ENCODE measurements around the gene MGAT4A.

The MGAT4A gene

DNA sequence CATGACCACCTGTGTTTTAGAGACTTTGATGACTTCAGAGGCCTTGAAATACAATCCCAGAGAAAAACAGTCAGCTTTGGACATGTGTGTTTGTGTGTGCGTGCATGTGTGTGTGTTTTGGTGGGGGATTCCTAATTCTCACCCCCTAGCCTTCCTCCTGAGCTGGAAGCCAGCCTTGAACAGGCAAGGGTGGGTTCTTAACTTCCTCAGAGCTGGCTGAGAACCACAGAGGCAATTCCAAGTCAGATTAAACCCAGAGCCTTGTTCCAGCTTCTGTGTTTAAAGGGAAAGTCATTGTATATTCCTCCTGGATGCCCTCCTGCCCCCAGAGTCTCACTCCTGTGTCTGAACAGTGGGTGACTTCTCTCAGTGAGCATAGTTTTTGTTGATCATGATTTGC lies 45.2 kb upstream of the MGAT4A start:
- no peak for DNase-seq
- Histone ChIP-seq H3K36me3 (no peaks in the 10 kb centered on the region), H3K4me3 (ENCODE audit: low read depth, low read length) (no peak overlapping the region), H3K9me3 (ENCODE audit: severe bottlenecking) (no peaks in the 10 kb centered on the region), H3K27me3 (ENCODE audit: insufficient read depth, low read depth, severe bottlenecking) (no peaks in the 10 kb centered on the region), H3K27ac (no peak overlapping the region)
- TF ChIP-seq CTCF (IDR thresholded peaks at IDR 0.05; ENCODE audit: low read depth, low read length), result no peak

DNA sequence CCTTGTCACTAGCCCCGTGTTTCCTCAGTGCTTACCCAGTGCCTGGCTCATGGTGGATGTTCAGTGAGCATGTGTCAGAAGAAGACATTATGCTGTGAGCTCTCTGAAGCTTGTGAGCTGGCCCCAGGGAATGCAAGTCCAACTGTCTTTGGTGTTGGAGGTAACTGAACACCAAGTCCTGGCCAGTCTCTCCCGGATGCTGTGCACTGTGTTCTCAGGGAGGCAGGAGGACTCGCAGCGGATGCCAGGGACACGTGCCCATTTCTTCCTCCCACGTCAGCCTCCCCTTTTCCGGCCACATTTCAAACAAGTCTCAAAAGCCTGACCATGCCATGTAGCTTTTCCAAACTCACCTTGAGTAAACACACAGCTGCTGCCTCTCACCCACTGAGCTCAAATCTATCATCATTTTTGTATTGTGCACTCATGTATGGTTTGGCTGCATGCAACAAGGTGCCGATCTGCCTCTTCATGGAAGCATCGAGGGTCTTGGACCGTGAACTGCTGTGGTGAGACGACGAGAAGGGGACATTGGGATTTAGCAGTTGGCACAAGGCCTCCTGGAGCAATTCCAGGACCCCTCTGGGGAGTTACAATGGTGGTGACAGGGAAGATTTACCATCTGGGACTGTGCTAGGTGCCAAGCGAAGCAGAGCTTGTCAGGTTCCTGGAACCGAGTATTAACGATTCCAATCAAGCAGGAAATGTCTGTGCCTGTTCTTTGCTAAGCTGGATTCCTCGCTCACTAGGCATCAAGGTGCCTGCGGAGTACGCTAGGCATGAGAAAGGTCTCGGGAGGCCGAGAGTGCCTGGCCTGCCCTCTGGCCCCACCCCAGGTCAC lies 44.4 kb upstream of the MGAT4A start:
- H3K9me3 ChIP-seq (ENCODE audit: severe bottlenecking), result no peaks in the 10 kb centered on the region
- H3K27me3 ChIP-seq (ENCODE audit: insufficient read depth, low read depth, severe bottlenecking), result no peaks in the 10 kb centered on the region
- TF ChIP-seq CTCF (IDR thresholded peaks at IDR 0.05; ENCODE audit: low read depth, low read length), result no peak
- no peak overlapping the region for H3K4me3 ChIP-seq (ENCODE audit: low read depth, low read length)
- H3K27ac ChIP-seq, result no peak overlapping the region
- no peaks in the 10 kb centered on the region for H3K36me3 ChIP-seq
- DNase-seq, result no peak

- TF ChIP-seq CTCF (IDR thresholded peaks at IDR 0.05; ENCODE audit: low read depth, low read length), result no peak
- Histone ChIP-seq H3K27me3 (ENCODE audit: insufficient read depth, low read depth, severe bottlenecking) (no peaks in the 10 kb centered on the region), H3K9me3 (ENCODE audit: severe bottlenecking) (no peaks in the 10 kb centered on the region), H3K27ac (no peak overlapping the region), H3K4me3 (ENCODE audit: low read depth, low read length) (no peak overlapping the region), H3K36me3 (no peaks in the 10 kb centered on the region)
- no peak for DNase-seq
Measured at GRCh38 chr2:98773907-98774306, 43.0 kb upstream of the MGAT4A start.

- no peaks in the 10 kb centered on the region for H3K36me3 ChIP-seq
- no peak overlapping the region for H3K27ac ChIP-seq
- no peak for DNase-seq
- H3K9me3 ChIP-seq (ENCODE audit: severe bottlenecking), result no peaks in the 10 kb centered on the region
- no peak overlapping the region for H3K4me3 ChIP-seq (ENCODE audit: low read depth, low read length)
- H3K27me3 ChIP-seq (ENCODE audit: insufficient read depth, low read depth, severe bottlenecking), result no peaks in the 10 kb centered on the region
- no peak for TF ChIP-seq CTCF (IDR thresholded peaks at IDR 0.05; ENCODE audit: low read depth, low read length)
Measured at GRCh38 chr2:98773169-98773568, 42.2 kb upstream of the MGAT4A start.

DNA sequence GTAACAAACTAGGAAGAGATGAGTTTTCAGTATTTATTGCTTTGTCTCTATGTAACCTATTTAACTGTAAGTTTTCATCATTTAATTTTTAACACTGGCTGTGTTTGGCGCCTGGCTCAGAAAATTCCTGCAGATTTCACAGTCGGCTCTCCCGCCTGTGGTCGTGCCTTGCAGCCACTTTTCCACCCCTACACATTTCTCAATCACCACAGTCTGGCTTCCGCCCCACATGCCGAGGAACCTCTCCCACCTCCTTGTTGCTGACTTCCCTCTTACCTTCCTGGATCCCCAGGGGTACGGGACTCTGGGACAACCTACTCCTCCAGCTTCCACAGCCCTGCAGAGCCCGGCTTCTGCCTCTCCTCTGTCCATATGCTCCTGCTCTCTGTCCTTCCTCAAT lies 41.6 kb upstream of the MGAT4A start:
- Histone ChIP-seq H3K9me3 (ENCODE audit: severe bottlenecking) (no peaks in the 10 kb centered on the region), H3K27ac (no peak overlapping the region), H3K4me3 (ENCODE audit: low read depth, low read length) (no peak overlapping the region), H3K27me3 (ENCODE audit: insufficient read depth, low read depth, severe bottlenecking) (no peaks in the 10 kb centered on the region), H3K36me3 (no peaks in the 10 kb centered on the region)
- no peak for TF ChIP-seq CTCF (IDR thresholded peaks at IDR 0.05; ENCODE audit: low read depth, low read length)
- no peak for DNase-seq
